WI38 (cell line): ENCODE results near the gene VPS52.

ENCODE experiments used
- H3K4me3 ChIP-seq: 2 replicates; pipeline ENCODE4 v1.5.1; 2011; ENCODE audit warnings: low read depth, mild to moderate bottlenecking, control low read depth, low read length
- CTCF ChIP-seq: IDR thresholded peaks from 2 replicates; pipeline ENCODE4 v1.5.1; 2012; ENCODE audit warnings: low read depth, mild to moderate bottlenecking, control low read depth, low read length

VPS52 gene

GRCh38 chr6:33201147-33201545 is 70.5 kb downstream of the VPS52 start:
- TF ChIP-seq CTCF = no peak
- H3K4me3 ChIP-seq = peak overlapping the region; percentile 84
